PC-3 (cell line): Measurements from ENCODE around the gene SELENOS. TPM values are rescaled to one million over a fixed set of nuclear protein-coding genes. Genes with fewer than 3 reads are reported as not detected.

ENCODE experiments used
- ATAC-seq: fragments of 200-7000 bp; cut with Tn5 transposase; 2 replicates; pipeline ENCODE4 v1.9.1; 2020; ENCODE audit warnings: mild to moderate bottlenecking, moderate library complexity
- BruUV-seq: library from RNA; stranded (reverse); fragments of 400-500 nt; replicated peaks from 2 replicates; lab custom pipeline; 2021; lab: Mats Ljungman, UMichigan
- CTCF ChIA-PET: fragments of 300-600 bp; sonication (Branson Sonifier 250); formaldehyde crosslinking; loops from one replicate; lab custom pipeline; 2022; ENCODE audit warnings: antibody characterized with exemption; lab: Charles Lee
- POLR2A ChIA-PET: fragments of 300-600 bp; sonication (Branson Sonifier 250); formaldehyde crosslinking; loops from one replicate; lab custom pipeline; 2022; ENCODE audit warnings: antibody characterized with exemption; ENCODE audit not compliant: unreplicated experiment; lab: Charles Lee
- DNase-seq: peaks from one replicate; pipeline ENCODE4 v3.0.0-alpha.2; 2015
- H2AFZ ChIP-seq: fragments of 300-600 bp; sonication (generic); 2 replicates; pipeline ENCODE4 v1.6.0; 2016; ENCODE audit warnings: antibody characterized with exemption, low read length
- H3F3A ChIP-seq: fragments of 300-600 bp; sonication (generic); one replicate; pipeline ENCODE4 v1.6.0; 2017; ENCODE audit warnings: antibody characterized with exemption, low read length, control low read depth, mild to moderate bottlenecking; ENCODE audit not compliant: unreplicated experiment
- H3K27ac ChIP-seq: fragments of 300-600 bp; sonication (generic); 2 replicates; pipeline ENCODE4 v1.5.1; 2016; ENCODE audit warnings: mild to moderate bottlenecking, low read length
- H3K27me3 ChIP-seq: fragments of 300-600 bp; sonication (generic); 2 replicates; pipeline ENCODE4 v1.6.1; 2016; ENCODE audit warnings: low read length, mixed read lengths
- H3K36me3 ChIP-seq: fragments of 300-600 bp; sonication (generic); 2 replicates; pipeline ENCODE4 v1.6.1; 2016; ENCODE audit warnings: low read depth, mixed run types, low read length, mixed read lengths
- H3K4me1 ChIP-seq: fragments of 300-600 bp; sonication (generic); 2 replicates; pipeline ENCODE4 v1.5.1; 2016; ENCODE audit warnings: low read length; ENCODE audit not compliant: insufficient read depth
- H3K4me2 ChIP-seq: fragments of 300-600 bp; sonication (generic); 2 replicates; pipeline ENCODE4 v1.6.0; 2016; ENCODE audit warnings: low read length
- H3K4me3 ChIP-seq: fragments of 300-600 bp; sonication (generic); 2 replicates; pipeline ENCODE4 v1.5.1; 2016; ENCODE audit warnings: mild to moderate bottlenecking, low read length, mixed read lengths
- H3K79me2 ChIP-seq: fragments of 300-600 bp; sonication (generic); 2 replicates; pipeline ENCODE4 v1.6.1; 2017; ENCODE audit warnings: low read length, mixed read lengths
- H3K9ac ChIP-seq: fragments of 300-600 bp; sonication (generic); 2 replicates; pipeline ENCODE4 v1.6.0; 2016; ENCODE audit warnings: mild to moderate bottlenecking, low read length
- H3K9me2 ChIP-seq: fragments of 300-600 bp; sonication (generic); replicated peaks from 2 replicates; pipeline ENCODE4 v1.6.1; 2016; ENCODE audit warnings: mixed run types, low read length, mixed read lengths
- H3K9me3 ChIP-seq: fragments of 300-600 bp; sonication (generic); 2 replicates; pipeline ENCODE4 v1.6.1; 2016; ENCODE audit warnings: low read length, mixed read lengths
- H4K20me1 ChIP-seq: fragments of 300-600 bp; sonication (generic); 2 replicates; pipeline ENCODE4 v1.6.1; 2016; ENCODE audit warnings: low read length, mixed read lengths
- CTCF ChIP-seq: fragments of 300-600 bp; sonication (generic); conservative IDR thresholded peaks from 2 replicates; pipeline ENCODE4 v1.5.1; 2017; ENCODE audit warnings: antibody characterized with exemption, low read depth, mild to moderate bottlenecking, low read length
- EZH2 ChIP-seq: fragments of 300-600 bp; sonication (generic); IDR thresholded peaks from one replicate; pipeline ENCODE4 v1.6.1; 2017; ENCODE audit warnings: antibody characterized with exemption, mild to moderate bottlenecking, low read length; ENCODE audit not compliant: unreplicated experiment
- EZH2phosphoT487 ChIP-seq: fragments of 300-600 bp; sonication (generic); IDR thresholded peaks from 2 replicates; pipeline ENCODE4 v1.6.1; 2018; ENCODE audit warnings: mild to moderate bottlenecking, antibody characterized with exemption, low read length, borderline replicate concordance
- intact Hi-C: fragments of 100-400 bp; cut with micrococcal nuclease; formaldehyde crosslinking; loops from 2 replicates; pipeline ENCODE4 v1.9.0; 2023
- total RNA-seq: library from RNA; depleted of rRNA; stranded (reverse); fragments of >200 nt; gene quantifications from 2 replicates; pipeline ENCODE4 v1.2.3, GENCODE V29; 2014; rRNA removed

The SELENOS gene
- total RNA-seq, 1 experiment from 2014 or later: 40.1 TPM

GRCh38 chr15:101228313-101228712 is 49.0 kb downstream of the SELENOS start:
- H3F3A ChIP-seq: no peaks in the 10 kb centered on the region
- POLR2A ChIA-PET: no interaction called here
- peaks cover 98% of the 10 kb centered on the region for H3K79me2 ChIP-seq
- intact Hi-C loops: no loop called here
- no peaks in the 10 kb centered on the region for H3K9me3 ChIP-seq
- no peaks in the 10 kb centered on the region for H3K9me2 ChIP-seq
- H3K9ac ChIP-seq: no peak overlapping the region
- no peak overlapping the region for H3K4me2 ChIP-seq
- TF ChIP-seq EZH2phosphoT487 (no peak), EZH2 (no peak), CTCF (no peak)
- no peak for ATAC-seq
- no peak overlapping the region for H2AFZ ChIP-seq
- no peak for DNase-seq
- BruUV-seq: no TSS peak
- CTCF ChIA-PET: no interaction called here
- no peaks in the 10 kb centered on the region for H3K4me1 ChIP-seq
- peaks cover 22% of the 10 kb centered on the region; the same call in 1 of the 2 replicates for H3K36me3 ChIP-seq
- no peaks in the 10 kb centered on the region for H3K27me3 ChIP-seq
- H4K20me1 ChIP-seq: peaks cover 7% of the 10 kb centered on the region; the same call in 1 of the 2 replicates
- no peak overlapping the region for H3K4me3 ChIP-seq
- no peak overlapping the region for H3K27ac ChIP-seq

- no peaks in the 10 kb centered on the region for H3K27me3 ChIP-seq
- no peak for TF ChIP-seq EZH2
- no peak for TF ChIP-seq EZH2phosphoT487
- TF ChIP-seq CTCF: no peak
- H3K4me1 ChIP-seq: no peaks in the 10 kb centered on the region
- H3F3A ChIP-seq: no peaks in the 10 kb centered on the region
- no peaks in the 10 kb centered on the region for H3K9me3 ChIP-seq
- ATAC-seq (no peak), DNase-seq (no peak)
- H3K4me2 ChIP-seq: no peak overlapping the region
- intact Hi-C loops: no loop called here
- H3K27ac ChIP-seq: no peak overlapping the region
- POLR2A ChIA-PET: no interaction called here
- CTCF ChIA-PET: no interaction called here
- H3K9me2 ChIP-seq: no peaks in the 10 kb centered on the region
- BruUV-seq: no TSS peak
- peaks cover 97% of the 10 kb centered on the region for H3K79me2 ChIP-seq
- H3K4me3 ChIP-seq: no peak overlapping the region
- H3K36me3 ChIP-seq: peaks cover 12% of the 10 kb centered on the region; the same call in 1 of the 2 replicates
- H3K9ac ChIP-seq: no peak overlapping the region
- H4K20me1 ChIP-seq: peaks cover 13% of the 10 kb centered on the region
- no peak overlapping the region for H2AFZ ChIP-seq
These were observed 51.6 kb downstream of the SELENOS start for GRCh38 chr15:101225658-101226057.

Other genes with a start within 250 kb of the SELENOS start
- gene CHSY1, start 25.4 kb downstream of the SELENOS start, total RNA-seq: 13.8 and 19.5 TPM in 2 replicates
- gene SNRPA1, start 17.8 kb upstream of the SELENOS start, total RNA-seq: 66.1 and 68.2 TPM in 2 replicates
- gene PCSK6, start 212.2 kb upstream of the SELENOS start, total RNA-seq: 2.7 and 3.7 TPM in 2 replicates